ENCODE data around the gene TMEM238. TPM values are rescaled to one million over a fixed set of nuclear protein-coding genes. Genes with fewer than 3 reads are reported as not detected.
A peak's percentile ranks its signal among the peaks of the same experiment; 100 is the strongest.

Gene TMEM238
- total RNA-seq, 4 donors from 2014 or later, result 1.5 to 1.7 (median 1.6) TPM; not detected in 1

DNA sequence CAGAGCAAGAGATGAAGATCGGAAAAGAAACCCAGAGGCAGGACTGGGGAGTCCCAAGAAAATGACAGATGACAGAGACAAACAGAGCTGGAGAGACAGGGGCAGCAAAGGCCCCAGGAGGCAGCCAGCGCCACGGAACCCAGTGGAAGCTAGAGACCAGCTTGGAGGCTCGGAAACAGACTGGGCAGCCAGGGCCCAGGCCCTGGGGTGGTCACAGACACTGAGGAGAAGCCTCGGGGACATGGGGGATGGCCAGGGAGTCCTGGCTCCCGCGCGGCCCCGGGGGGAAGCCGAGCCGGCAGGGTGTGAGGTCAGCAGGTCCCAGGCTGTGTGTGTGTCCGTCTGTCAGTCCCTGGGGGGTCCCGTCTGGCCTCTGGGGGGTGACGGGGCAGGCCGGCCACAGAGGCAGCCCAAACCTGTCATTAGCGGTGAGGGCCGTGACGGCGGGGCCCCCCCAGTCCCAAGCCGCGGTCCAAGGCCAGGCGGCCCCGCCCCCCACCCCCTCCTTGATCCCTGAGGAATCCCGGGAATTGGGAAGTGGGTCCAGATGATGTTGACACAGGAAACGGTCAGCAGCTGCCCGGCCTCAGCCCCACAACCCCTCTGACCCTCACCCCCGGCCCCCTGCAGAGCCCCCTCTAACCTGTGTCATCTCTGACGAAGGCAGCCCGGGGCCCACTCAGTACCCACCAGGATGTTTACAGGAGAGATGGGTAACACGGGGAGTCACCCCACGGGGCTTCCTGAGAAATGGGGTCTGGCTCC is 9.9 kb downstream of the TMEM238 start:
- no peak for ATAC-seq (ENCODE audit: low FRiP score)
- TF ChIP-seq, protein P1, sequence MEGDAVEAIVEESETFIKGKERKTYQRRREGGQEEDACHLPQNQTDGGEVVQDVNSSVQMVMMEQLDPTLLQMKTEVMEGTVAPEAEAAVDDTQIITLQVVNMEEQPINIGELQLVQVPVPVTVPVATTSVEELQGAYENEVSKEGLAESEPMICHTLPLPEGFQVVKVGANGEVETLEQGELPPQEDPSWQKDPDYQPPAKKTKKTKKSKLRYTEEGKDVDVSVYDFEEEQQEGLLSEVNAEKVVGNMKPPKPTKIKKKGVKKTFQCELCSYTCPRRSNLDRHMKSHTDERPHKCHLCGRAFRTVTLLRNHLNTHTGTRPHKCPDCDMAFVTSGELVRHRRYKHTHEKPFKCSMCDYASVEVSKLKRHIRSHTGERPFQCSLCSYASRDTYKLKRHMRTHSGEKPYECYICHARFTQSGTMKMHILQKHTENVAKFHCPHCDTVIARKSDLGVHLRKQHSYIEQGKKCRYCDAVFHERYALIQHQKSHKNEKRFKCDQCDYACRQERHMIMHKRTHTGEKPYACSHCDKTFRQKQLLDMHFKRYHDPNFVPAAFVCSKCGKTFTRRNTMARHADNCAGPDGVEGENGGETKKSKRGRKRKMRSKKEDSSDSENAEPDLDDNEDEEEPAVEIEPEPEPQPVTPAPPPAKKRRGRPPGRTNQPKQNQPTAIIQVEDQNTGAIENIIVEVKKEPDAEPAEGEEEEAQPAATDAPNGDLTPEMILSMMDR (IDR thresholded peaks at IDR 0.05), result no peak
- no peak for DNase-seq (ENCODE audit: low spot score)

DNA sequence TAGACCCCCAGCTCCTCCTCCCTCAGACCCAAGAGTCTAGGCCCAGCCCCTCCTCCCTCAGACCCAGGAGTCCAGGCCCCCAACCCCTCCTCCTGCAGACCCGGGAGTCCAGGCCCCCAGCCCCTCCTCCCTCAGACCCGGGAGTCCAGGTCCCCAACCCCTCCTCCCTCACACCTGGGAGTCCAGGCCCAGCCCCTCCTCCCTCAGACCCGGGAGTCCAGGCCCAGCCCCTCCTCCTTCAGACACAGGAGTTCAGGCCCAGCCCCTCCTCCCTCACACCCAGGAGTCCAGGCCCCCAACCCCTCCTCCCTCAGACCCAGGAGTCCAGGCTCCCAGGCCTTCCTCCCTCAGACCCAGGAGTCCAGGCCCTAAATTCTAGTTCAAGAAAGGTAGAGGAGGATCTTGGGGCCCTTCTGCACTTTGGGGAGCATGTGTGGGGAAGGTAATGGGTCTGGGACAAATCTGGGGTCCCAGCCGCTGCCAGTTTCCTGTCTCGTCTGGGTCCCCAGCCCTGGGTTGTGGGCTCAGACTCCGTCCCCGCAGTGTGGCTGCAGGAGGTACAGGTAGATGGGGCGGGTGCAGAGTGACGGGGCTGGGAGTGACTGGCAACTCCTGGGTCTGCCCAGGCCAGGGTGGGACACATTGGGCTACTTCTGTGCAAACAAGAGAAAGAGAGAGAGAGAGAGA is 10.6 kb downstream of the TMEM238 start:
- ATAC-seq (ENCODE audit: low FRiP score) (no peak), DNase-seq (ENCODE audit: low spot score) (no peak)
- TF ChIP-seq, protein P1 (IDR thresholded peaks at IDR 0.05), result no peak

DNA sequence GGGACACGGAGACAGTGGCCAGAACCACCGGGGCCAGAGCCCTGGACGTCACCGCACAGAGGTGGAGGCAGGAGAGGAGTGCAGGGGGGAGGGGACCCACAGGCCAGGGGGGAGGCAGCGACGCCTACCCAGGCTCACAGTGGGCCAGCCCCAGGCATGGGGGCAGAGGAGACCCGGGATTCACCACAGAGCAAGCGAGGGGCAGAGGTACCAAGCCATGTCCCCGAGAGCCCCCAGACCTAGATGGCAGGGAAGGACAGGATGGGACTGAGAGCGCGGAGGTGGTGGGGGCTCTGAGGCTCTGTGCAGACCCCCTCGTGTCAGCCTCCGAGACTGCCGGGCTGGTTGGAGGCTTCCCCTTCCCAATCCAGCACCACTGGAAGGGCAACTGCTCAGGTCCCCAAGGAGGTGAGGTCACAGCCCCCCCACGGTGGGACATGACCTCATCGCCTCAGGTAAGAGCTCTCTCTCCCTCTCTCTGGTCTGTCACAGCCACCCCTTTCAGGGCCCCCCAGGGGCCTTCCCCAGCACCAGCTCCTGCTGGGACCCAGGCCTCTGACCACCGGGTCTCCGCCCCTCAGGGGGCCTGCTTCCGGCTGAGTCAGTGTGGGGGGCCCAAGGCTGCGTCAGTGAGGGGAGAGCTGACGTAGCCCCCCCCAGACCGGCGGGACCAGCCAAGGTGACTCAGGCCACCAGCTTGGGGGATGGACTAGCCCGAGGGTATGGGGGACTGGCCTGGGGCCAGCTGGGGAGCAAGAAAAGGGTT is 11.6 kb downstream of the TMEM238 start:
- TF ChIP-seq, protein P1 (IDR thresholded peaks at IDR 0.05), result no peak
- DNase-seq (ENCODE audit: low spot score) (no peak), ATAC-seq (ENCODE audit: low FRiP score) (no peak)

DNA sequence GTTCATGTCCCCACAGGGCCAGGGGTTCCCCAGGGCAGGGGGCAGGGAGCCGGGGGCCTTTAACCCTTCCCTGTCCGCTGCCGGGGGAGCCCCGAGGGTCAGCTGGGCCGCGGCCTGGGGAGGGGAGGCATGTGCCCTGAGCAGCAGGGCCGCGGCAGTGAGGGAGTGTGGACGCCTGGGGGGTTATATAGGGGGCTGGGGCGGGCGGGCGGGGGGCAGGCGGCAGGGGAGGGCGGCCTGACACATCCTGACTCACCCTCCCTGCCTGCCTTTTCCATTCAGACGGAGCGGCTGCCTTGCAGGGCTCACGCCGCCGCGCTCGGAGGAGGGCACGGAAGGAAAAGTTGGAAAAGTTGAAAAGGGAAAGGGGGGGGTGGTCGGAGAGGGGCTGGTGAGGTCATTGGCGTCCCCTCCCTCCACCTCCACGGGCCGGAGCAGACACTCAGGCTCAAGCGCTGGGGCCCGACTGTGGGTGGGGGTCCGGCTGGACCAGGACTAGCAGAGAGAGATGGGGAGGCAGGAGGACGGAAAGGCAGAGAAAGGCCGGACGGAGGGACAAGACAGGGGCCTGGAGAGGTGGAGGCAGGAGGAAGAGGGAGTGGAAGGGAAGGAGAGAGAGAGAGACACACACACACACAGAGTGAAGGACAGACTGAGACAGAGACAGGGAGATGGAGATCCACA is 13.6 kb downstream of the TMEM238 start, which contains the start of gene IL11:
TSS of gene IL11 (minus strand) at position 159 of the 684 bp plus-strand sequence. CDS start at position 6, 153 bp downstream.
- DNase-seq (ENCODE audit: low spot score), result no peak
- TF ChIP-seq, protein P1 (IDR thresholded peaks at IDR 0.05), result no peak
- no peak for ATAC-seq (ENCODE audit: low FRiP score)

DNA sequence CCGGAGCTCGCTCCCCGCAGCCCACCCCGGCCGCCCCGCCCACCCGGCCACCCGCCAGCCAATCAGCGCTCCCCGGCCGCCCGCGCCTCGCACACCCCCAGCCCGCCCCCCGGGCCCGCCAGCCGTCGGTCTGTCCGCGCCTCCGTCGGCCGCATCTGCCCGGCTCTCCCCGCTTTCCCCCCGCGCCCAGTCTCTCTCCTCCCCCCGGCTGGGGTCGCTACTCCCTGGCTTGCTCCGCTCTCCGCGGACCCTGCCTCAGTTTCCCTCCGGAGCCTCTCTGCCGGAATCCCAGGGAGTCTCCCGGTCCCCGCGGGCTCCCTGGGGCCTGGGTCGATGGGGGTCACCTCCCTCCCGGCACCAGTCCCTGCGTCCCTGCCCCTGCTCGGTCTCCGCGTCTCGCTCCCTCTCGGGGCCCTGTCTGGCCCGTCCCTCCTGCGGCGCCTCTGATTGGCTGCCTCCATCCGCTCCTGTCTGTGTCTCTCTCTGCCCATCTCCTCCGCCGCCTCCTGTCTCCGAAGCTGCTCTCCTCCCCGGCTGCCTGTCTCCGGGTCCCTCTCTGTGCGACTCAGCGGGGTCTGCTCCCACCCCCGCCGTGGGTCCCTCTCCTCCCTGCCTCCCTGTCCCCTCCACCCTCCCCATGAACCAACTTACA is 14.3 kb downstream of the TMEM238 start:
- ATAC-seq (ENCODE audit: low FRiP score) (peak; percentile 46), DNase-seq (ENCODE audit: low spot score) (no peak)
- TF ChIP-seq, protein P1 (IDR thresholded peaks at IDR 0.05), result no peak
